WI38 (cell line): Measurements from ENCODE around the gene BLNK.

Experiments used
- H3K4me3 ChIP-seq: 2 replicates; pipeline ENCODE4 v1.5.1; 2011; ENCODE audit warnings: low read depth, mild to moderate bottlenecking, control low read depth, low read length
- TF ChIP-seq, protein P1 (sequence below): IDR thresholded peaks from 2 replicates; pipeline ENCODE4 v1.5.1; 2012; ENCODE audit warnings: low read depth, mild to moderate bottlenecking, control low read depth, low read length

The BLNK gene

DNA sequence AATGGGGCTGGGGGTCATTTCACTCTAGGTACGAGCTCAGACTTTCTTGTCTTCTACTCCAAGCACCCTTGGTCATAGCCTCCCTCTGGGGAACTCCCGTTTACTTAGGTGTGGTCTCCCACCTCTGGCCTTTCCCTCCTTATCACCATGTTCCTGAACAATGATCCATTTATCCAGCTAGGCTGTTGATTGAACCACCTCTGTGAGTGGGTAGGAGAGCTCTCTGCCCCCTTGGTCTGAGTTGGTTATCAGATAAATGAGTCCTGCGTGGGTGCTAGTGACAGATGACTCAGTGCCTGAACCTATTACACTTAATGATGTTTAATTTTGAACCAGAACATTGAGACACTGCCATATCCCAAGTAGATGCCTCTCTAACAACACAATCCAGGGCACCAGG lies 9.4 kb downstream of the BLNK start:
- no peak overlapping the region for H3K4me3 ChIP-seq
- TF ChIP-seq, protein P1, sequence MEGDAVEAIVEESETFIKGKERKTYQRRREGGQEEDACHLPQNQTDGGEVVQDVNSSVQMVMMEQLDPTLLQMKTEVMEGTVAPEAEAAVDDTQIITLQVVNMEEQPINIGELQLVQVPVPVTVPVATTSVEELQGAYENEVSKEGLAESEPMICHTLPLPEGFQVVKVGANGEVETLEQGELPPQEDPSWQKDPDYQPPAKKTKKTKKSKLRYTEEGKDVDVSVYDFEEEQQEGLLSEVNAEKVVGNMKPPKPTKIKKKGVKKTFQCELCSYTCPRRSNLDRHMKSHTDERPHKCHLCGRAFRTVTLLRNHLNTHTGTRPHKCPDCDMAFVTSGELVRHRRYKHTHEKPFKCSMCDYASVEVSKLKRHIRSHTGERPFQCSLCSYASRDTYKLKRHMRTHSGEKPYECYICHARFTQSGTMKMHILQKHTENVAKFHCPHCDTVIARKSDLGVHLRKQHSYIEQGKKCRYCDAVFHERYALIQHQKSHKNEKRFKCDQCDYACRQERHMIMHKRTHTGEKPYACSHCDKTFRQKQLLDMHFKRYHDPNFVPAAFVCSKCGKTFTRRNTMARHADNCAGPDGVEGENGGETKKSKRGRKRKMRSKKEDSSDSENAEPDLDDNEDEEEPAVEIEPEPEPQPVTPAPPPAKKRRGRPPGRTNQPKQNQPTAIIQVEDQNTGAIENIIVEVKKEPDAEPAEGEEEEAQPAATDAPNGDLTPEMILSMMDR: no peak

DNA sequence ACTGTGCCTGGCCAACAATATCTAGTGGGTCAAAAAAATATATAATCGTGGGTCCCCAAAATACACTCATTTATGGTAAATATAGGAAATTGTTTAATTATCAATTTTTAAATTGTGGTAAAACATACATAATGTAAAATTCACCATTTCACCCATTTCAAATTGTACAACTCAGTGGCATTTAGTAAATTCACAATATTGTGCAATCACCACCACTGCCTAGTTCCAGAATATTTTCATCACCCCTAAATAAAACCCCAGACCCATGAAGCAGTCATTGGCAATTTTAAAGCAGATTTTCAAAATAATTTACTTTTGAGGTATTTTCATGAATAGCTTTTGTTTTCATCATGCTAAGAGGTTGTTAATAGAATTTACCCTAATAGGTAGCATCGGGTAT lies 10.2 kb downstream of the BLNK start:
- no peak overlapping the region for H3K4me3 ChIP-seq
- TF ChIP-seq, protein P1: no peak

DNA sequence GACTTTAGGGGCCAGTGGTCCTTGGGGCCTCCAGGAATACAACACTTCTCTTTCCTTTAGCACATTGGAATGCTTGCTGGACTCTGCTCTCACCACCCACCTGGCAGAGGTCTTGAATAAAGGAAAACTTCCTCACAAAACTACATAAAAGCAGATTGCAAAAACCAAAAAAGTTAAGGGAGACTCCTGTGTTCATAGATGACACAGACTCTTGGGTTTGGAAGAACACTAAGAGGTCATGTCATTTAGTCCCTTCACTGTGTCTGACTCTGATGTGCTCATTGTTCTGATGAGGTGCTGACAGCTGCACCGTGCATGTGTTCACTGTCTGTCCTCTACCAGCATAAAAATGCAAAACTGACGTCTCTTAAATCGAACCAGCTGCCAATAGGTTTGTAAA lies 11.4 kb downstream of the BLNK start:
- no peak overlapping the region for H3K4me3 ChIP-seq
- TF ChIP-seq, protein P1: no peak

DNA sequence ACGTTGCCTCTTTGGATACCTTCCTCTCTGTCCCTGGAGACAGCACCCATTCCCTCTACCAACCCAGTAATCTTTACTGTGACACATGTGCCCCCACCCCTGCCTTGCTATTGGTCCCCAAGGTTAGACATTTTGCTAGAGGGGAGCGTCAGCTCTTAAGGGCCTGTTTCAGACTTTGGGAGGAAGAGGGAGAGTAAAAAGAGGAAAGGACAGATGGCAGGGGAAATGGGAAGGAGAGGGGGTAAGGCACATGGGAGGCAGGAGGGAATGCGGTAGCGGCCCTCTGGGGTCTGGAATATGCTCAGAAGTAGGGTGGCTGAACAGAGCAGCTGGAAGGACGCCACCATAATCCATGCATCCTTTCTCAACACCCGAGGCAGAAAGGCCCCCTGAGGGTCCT lies 12.2 kb downstream of the BLNK start:
- no peak overlapping the region for H3K4me3 ChIP-seq
- TF ChIP-seq, protein P1: no peak

DNA sequence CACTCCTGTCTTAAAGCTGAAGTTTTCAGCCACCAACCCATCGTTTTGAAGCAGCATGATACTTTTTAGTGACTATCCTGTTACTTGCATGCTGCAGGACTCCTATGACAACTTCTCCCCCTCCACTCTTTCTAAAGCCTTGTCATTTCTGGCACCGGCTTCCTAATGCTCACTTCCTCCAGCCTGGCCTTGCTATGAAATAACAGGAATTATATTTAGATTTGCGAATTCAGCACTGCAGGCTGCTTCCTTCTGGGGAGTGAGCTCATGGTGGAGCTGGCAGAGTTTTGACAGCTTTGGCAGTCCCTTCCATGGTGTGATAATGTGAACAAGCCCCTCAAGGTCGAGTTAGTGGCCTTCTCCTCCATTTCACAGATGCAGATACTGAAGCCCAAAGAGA lies 13.4 kb downstream of the BLNK start:
- H3K4me3 ChIP-seq: no peak overlapping the region
- TF ChIP-seq, protein P1: no peak

DNA sequence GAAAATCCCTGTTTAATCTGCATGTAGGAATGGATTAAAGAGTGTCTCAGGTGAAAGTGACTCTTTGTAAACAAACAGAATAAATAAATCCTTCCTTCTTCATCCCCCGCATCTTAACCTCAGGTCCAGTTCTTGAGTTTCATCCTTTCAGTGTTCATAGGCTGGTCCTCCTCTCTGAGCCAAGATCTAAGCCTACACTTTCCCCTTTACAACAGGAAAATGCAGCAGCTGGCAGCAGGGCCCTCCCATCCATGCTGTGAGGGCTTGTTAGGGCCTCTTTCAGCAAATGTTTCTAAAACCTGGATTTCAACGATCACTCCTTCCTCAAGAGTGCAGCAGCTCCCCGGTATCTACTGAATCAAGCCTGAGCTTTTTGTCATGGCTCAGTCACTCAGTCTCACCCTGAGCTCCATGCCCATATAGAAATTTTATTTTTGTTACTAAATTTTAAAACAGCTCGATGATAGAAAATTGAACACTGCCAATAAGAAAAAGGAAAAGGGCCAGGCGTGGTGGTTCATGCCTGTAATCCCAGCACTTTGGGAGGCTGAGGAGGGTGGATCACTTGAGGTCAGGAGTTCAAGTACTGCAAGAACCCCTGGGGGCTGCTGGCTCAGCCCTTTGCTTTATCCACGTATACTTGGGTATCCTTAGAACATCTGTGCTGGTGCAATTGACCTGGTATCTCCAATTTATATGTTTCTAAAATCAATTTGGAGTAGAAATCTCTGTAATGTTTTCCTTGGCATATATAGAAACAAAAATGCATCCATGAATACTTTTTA lies 15.6 kb downstream of the BLNK start:
- TF ChIP-seq, protein P1: no peak

DNA sequence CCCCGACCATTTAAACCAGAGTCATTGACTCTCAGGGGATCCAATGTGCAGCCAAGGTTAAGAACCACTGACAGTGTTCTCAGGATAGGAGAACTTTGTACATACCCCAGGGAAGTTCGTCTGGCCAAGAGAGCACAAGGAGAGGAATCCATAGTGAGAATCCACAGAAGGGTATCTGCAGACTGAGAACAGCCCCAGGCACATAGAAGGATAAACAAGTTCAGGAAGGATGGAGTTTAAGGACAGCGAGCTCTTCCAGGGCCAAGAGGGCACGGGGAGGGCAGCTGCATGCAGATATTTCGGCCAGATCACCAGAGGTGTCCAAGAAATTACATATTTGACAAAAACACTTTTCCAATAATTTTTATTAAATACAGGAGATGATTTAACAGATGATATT lies 16.4 kb downstream of the BLNK start:
- no peak overlapping the region for H3K4me3 ChIP-seq
- TF ChIP-seq, protein P1: no peak

More for the DNA sequence above, 15.6 kb downstream of the BLNK start:
- no peak overlapping the region for H3K4me3 ChIP-seq
